ENCODE data around the gene TCF4.

DNA sequence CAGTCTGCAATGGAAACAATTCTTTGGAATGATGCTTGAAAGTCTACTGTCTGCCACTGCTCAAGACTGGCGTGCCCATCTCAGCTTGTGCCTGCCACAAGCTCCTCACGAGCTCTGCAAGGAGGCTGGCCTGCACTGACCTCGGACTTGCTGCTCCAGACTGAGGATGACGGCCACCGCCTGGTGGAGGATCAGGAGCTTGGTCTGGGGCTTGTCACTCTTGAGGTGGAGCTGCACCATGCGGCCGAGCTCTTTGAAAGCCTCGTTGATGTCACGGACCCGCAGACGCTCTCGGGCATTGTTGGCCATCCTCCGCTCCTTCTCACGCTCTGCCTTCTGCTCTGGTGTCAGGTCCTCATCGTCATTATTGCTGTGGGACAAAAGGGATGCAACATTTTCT lies 359.3 kb downstream of the TCF4 start:
- TF ChIP-seq, protein P1, sequence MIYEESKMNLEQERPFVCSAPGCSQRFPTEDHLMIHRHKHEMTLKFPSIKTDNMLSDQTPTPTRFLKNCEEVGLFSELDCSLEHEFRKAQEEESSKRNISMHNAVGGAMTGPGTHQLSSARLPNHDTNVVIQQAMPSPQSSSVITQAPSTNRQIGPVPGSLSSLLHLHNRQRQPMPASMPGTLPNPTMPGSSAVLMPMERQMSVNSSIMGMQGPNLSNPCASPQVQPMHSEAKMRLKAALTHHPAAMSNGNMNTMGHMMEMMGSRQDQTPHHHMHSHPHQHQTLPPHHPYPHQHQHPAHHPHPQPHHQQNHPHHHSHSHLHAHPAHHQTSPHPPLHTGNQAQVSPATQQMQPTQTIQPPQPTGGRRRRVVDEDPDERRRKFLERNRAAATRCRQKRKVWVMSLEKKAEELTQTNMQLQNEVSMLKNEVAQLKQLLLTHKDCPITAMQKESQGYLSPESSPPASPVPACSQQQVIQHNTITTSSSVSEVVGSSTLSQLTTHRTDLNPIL (CRISPR knock-in tag; IDR thresholded peaks at IDR 0.05; ENCODE audit: low read depth) = no peak
- no peak for TF ChIP-seq RARB (CRISPR knock-in tag; IDR thresholded peaks at IDR 0.05)
- no peak for TF ChIP-seq PATZ1 (CRISPR knock-in tag; IDR thresholded peaks at IDR 0.05; ENCODE audit: borderline replicate concordance)
- TF ChIP-seq ZNF565 (CRISPR knock-in tag; conservative IDR thresholded peaks at IDR 0.05; ENCODE audit: low read depth) = no peak
- TF ChIP-seq TCF4 (CRISPR knock-in tag; IDR thresholded peaks at IDR 0.05; ENCODE audit: borderline replicate concordance) = 0 out of 2 replicates have a peak, but pooled peaks have one; percentile 10

Data from SK-N-SH treated with all-trans-retinoic acid at 6 μM for 48 hours (cell line).